Left lung (tissue), 10 donors: Measurements from ENCODE around the gene NEXN. TPM values are rescaled to one million over a fixed set of nuclear protein-coding genes. Genes with fewer than 3 reads are reported as not detected.
A peak's percentile ranks its signal among the peaks of the same experiment; 100 is the strongest.

Source experiments
- ATAC-seq: fragments of 200-7000 bp; cut with Tn5 transposase; one replicate; pipeline ENCODE4 v1.9.1; 2020; ENCODE audit warnings: moderate library complexity
- DNase-seq, 4 donors: peaks; one replicate each; pipeline ENCODE4 v3.0.0-alpha.2; 2013 to 2020
- H3K27ac ChIP-seq, 2 donors: fragments of 200-600 bp; sonication (generic) in 1 of 2; one replicate each; pipeline versions ENCODE4 v1.5.0 to v1.8.0; 2020 to 2021
- H3K27me3 ChIP-seq, 2 donors: fragments of 200-600 bp; sonication (generic) in 1 of 2; one replicate each; pipeline versions ENCODE4 v1.5.0 to v1.8.0; 2020 to 2021
- H3K36me3 ChIP-seq, 2 donors: fragments of 200-600 bp; sonication (generic) in 1 of 2; one replicate each; pipeline versions ENCODE4 v1.5.0 to v1.8.0; 2020 to 2021
- H3K4me1 ChIP-seq, 2 donors: fragments of 200-600 bp; one replicate each; pipeline ENCODE4 v1.8.0; 2021
- H3K4me3 ChIP-seq, 2 donors: fragments of 200-600 bp; sonication (generic) in 1 of 2; one replicate each; pipeline versions ENCODE4 v1.5.0 to v1.8.0; 2020 to 2021; ENCODE audit warnings: mild to moderate bottlenecking in 1 of 2
- H3K9me3 ChIP-seq, 2 donors: fragments of 200-600 bp; sonication (generic) in 1 of 2; one replicate each; pipeline versions ENCODE4 v1.5.0 to v1.8.0; 2020 to 2021
- intact Hi-C, 2 donors: fragments of 100-400 bp; cut with DNase I; formaldehyde crosslinking; loops; one replicate each; pipeline versions ENCODE4 v1.11.2 to v1.14.2; 2022
- polyA plus RNA-seq, 6 donors: library from polyadenylated mRNA; unstranded; fragments of 120-200 nt; gene quantifications; one replicate each; pipeline ENCODE4 v1.2.1, GENCODE V29; 2013; ENCODE audit not compliant: insufficient read length in 6 of 6
- total RNA-seq, 2 donors: library from RNA; stranded (reverse); fragmentation: NEBNext Ultra II Directional; extraction: Animal tissue kit (Norgen Biotek cat#: 25700); gene quantifications; one replicate each; pipeline ENCODE4 v1.2.1, GENCODE V29; 2021
- TF ChIP-seq, protein P1 (sequence below), 2 donors: fragments of 200-600 bp; sonication (generic) in 1 of 2; IDR thresholded peaks; one replicate each; pipeline versions ENCODE4 v1.5.0 to v1.8.0; 2021; ENCODE audit warnings: antibody characterized with exemption in 2 of 2
- donor health status: DM: no; HTN: yes; CAD: no.
- donor health status: DM: no; HTN: no; CAD: no.

Gene NEXN
- total and polyA plus RNA-seq, 8 donors, result 17.9 to 45.0 (median 34.9) TPM

DNA sequence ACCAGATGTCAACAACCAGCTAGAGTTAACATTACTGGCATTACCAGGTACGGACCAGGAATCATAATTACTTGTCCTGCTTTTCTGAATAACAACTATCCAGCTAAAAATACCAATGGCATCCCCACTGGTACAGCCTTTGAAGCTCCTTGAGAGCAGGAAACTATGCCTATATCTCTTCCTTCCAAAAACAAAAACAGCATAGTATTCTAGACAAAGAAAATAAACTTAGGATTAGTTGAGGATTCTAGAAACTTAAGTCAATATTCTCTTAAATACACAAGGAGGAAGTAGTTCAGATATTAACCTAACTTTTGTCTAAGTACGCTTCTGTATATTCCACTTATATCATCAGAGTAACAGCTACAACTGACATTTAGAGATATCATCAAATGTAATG lies 87.5 kb downstream of the NEXN start:
- DNase-seq (no peak), ATAC-seq (no peak)
- H3K27ac ChIP-seq, result peak overlapping the region in 1 of 2 donors; percentile 2
- TF ChIP-seq, protein P1, sequence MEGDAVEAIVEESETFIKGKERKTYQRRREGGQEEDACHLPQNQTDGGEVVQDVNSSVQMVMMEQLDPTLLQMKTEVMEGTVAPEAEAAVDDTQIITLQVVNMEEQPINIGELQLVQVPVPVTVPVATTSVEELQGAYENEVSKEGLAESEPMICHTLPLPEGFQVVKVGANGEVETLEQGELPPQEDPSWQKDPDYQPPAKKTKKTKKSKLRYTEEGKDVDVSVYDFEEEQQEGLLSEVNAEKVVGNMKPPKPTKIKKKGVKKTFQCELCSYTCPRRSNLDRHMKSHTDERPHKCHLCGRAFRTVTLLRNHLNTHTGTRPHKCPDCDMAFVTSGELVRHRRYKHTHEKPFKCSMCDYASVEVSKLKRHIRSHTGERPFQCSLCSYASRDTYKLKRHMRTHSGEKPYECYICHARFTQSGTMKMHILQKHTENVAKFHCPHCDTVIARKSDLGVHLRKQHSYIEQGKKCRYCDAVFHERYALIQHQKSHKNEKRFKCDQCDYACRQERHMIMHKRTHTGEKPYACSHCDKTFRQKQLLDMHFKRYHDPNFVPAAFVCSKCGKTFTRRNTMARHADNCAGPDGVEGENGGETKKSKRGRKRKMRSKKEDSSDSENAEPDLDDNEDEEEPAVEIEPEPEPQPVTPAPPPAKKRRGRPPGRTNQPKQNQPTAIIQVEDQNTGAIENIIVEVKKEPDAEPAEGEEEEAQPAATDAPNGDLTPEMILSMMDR (IDR thresholded peaks at IDR 0.05), result no peak
- intact Hi-C loops, result loop anchor here in 1 of 2 donors (10.0 kb wide), 1 partner anchor 139 kb away; no protein-coding TSS in a partner anchor
- H3K36me3 ChIP-seq, result peaks cover 0 to 8% of the 10 kb centered on the region in 2 donors
- H3K4me3 ChIP-seq, result peak overlapping the region in 1 of 2 donors; percentile 68
- no peaks in the 10 kb centered on the region for H3K9me3 ChIP-seq
- H3K27me3 ChIP-seq, result no peaks in the 10 kb centered on the region
- peaks cover 16 to 69% of the 10 kb centered on the region in 2 donors for H3K4me1 ChIP-seq

DNA sequence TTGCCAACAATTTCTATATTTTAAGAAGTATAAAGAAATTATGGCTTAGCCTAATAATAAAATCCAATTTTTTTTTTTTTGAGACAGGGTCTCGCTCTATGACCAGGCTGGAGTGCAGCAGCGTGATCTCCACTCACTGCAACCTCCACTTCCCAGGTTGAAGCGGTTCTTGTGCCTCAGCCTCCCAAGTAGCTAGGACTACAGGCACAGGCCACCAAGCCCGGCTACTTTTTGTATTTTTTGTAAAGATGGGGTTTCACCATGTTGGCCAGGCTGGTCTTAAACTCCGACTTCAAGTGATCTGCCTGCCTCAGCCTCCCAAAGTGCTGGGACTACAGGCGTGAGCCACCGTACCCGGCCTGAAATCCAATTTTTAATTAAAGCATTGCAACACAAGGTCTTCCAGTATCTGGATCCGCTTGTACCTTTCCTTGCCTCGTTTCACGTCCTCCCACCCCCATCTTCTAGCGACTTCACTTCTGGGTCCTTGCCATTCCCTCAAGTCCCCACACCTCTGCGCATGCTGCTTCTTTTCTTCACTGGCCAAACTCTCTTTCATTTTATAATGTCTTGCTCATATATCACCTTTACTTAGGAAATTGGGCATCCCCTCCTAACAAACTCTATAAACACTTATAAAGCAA lies 88.1 kb downstream of the NEXN start:
- peaks cover 0 to 6% of the 10 kb centered on the region in 2 donors for H3K36me3 ChIP-seq
- H3K4me1 ChIP-seq, result peaks cover 16 to 72% of the 10 kb centered on the region in 2 donors
- no peak for ATAC-seq
- no peaks in the 10 kb centered on the region for H3K9me3 ChIP-seq
- peak overlapping the region in 1 of 2 donors; percentile 97 for H3K27ac ChIP-seq
- DNase-seq, result no peak
- H3K4me3 ChIP-seq, result peak overlapping the region; percentile 60 to 68
- intact Hi-C loops, result loop anchor here in 1 of 2 donors (10.0 kb wide), 1 partner anchor 138 kb away; no protein-coding TSS in a partner anchor
- H3K27me3 ChIP-seq, result no peaks in the 10 kb centered on the region
- TF ChIP-seq, protein P1 (IDR thresholded peaks at IDR 0.05), result no peak

DNA sequence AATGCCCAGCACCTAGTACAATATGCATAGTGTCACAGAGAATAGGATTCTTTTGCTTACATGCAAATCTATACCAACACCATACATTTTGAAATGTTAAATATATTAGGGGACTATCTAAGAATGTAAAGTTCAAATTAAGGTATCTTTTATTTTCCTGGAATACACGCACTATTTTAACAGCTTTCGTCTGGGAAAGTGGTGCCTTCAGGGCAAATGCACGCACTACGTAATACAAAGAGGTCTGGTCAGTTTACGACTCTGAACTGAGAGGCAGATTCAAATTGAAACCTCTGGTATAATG lies 89.5 kb downstream of the NEXN start:
- intact Hi-C loops, result loop anchor here in 1 of 2 donors (10.0 kb wide), 1 partner anchor 137 kb away; no protein-coding TSS in a partner anchor

DNA sequence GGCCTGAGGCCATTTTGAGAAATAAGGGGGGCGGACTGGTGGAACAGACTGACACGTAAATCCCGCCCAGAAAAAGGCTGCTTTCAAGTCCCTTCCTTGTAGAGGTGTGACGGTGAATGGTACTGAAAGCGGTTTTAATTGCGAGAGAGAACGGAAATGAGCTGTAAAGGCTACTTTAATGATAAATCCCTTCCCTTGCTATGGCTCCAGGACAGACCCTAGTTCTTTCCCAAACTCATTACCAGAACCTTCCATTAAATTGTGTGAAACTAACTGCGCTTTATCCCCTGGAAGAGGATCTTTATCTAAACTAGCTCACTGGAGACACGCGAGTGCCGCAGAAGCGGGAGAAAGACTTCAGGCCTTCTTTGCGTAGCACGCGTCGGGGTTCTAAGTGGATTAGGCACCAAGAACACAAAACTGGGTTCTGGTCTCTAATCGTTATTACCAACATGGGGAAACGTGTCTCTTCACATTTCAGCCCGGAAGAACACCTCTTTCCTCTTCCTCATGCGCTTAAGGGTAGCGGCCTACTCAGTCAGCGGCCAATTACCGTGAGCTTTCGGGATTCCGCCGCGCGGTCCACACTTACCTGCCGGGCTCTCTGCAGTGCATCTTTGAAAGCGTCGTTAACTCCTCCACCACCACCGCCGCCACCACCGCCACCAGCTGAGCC lies 90.0 kb downstream of the NEXN start:
- Histone ChIP-seq H3K9me3 (no peaks in the 10 kb centered on the region), H3K4me1 (peaks cover 16 to 57% of the 10 kb centered on the region in 2 donors), H3K27ac (peak overlapping the region; percentile 94 to 97), H3K36me3 (peaks cover 0 to 6% of the 10 kb centered on the region in 2 donors), H3K27me3 (no peaks in the 10 kb centered on the region), H3K4me3 (peak overlapping the region; percentile 60 to 68)
- TF ChIP-seq, protein P1 (IDR thresholded peaks at IDR 0.05), result no peak
- intact Hi-C loops, result loop anchor here in 1 of 2 donors (10.0 kb wide), 1 partner anchor 136 kb away; no protein-coding TSS in a partner anchor
- DNase-seq, result peak in 3 of 4 donors; percentile 68 to 92 (median 82)
- ATAC-seq, result peak; percentile 77

More for the DNA sequence above, 89.5 kb downstream of the NEXN start:
- peaks cover 0 to 6% of the 10 kb centered on the region in 2 donors for H3K36me3 ChIP-seq
- peak overlapping the region; percentile 60 to 68 for H3K4me3 ChIP-seq
- DNase-seq (no peak), ATAC-seq (no peak)
- no peaks in the 10 kb centered on the region for H3K9me3 ChIP-seq
- H3K27ac ChIP-seq, result peak overlapping the region; percentile 94 to 97
- H3K27me3 ChIP-seq, result no peaks in the 10 kb centered on the region
- peaks cover 16 to 59% of the 10 kb centered on the region in 2 donors for H3K4me1 ChIP-seq
- TF ChIP-seq, protein P1 (IDR thresholded peaks at IDR 0.05), result no peak
